Measurements from ENCODE around the gene ULK2. TPM values are rescaled to one million over a fixed set of nuclear protein-coding genes. Genes with fewer than 3 reads are reported as not detected.

ULK2 gene
- total RNA-seq: 22.9 and 37.4 TPM in 2 replicates

GRCh38 chr17:19867329-19868078 lies at the start of gene ULK2:
TSS of gene ULK2 (minus strand) at chr17:19867936. CDS start at chr17:19867417, 519 bp downstream.

GRCh38 chr17:19747829-19748806 lies 119.6 kb downstream of the ULK2 start, which contains the start of gene ALDH3A1:
TSS of gene ALDH3A1 (minus strand) at chr17:19748298. CDS start at chr17:19745129, 3,169 bp downstream.

Other genes with a start within 250 kb of the ULK2 start
- 101 and 124 TPM in 2 replicates for gene ALDH3A2, start 219.2 kb downstream of the ULK2 start, total RNA-seq
- 0.06 and 0.26 TPM in 2 replicates for gene SLC47A2, start 151.4 kb downstream of the ULK2 start, total RNA-seq
- gene ALDH3A1, start 119.6 kb downstream of the ULK2 start, total RNA-seq: 1.1 and 2.7 TPM in 2 replicates
- 19.8 and 21.8 TPM in 2 replicates for gene AKAP10, start 109.9 kb upstream of the ULK2 start, total RNA-seq
- gene SPECC1, start 141.4 kb upstream of the ULK2 start, total RNA-seq: 5.5 and 14.1 TPM in 2 replicates

Data from aortic smooth muscle cell (primary cell).